HS-5 (cell line): ENCODE measurements around the gene KLHL41.
"Not testable (repeated sequence)": the region's sequence is repeated elsewhere in the genome, so short reads cannot be mapped to it uniquely, and the experiment has no call there.

Experiments
- DNase-seq: peaks from one replicate; pipeline ENCODE4 v3.0.0-alpha.2; 2012; ENCODE audit warnings: low read depth

The KLHL41 gene

GRCh38 chr2:169509955-169510354 is 453 bp downstream of the KLHL41 start:
- no peak for DNase-seq

GRCh38 chr2:169510496-169510895 is 994 bp downstream of the KLHL41 start:
- no peak for DNase-seq

- DNase-seq, result no peak
Observed at GRCh38 chr2:169511818-169512217, 2.3 kb downstream of the KLHL41 start.

GRCh38 chr2:169512525-169512924 is 3.0 kb downstream of the KLHL41 start:
- DNase-seq, result no peak

- no peak for DNase-seq
Observed at GRCh38 chr2:169513094-169513493, 3.6 kb downstream of the KLHL41 start.

GRCh38 chr2:169513926-169514325 is 4.4 kb downstream of the KLHL41 start:
- DNase-seq, result no peak

- DNase-seq, result not testable (repeated sequence)
Observed at GRCh38 chr2:169514758-169515157, 5.3 kb downstream of the KLHL41 start.

- DNase-seq, result not testable (repeated sequence)
Observed at GRCh38 chr2:169516488-169516995, 7.0 kb downstream of the KLHL41 start.

- no peak for DNase-seq
Observed at GRCh38 chr2:169520896-169521295, 11.4 kb downstream of the KLHL41 start.

GRCh38 chr2:169523681-169524080 is 14.2 kb downstream of the KLHL41 start:
- DNase-seq, result no peak

- no peak for DNase-seq
Observed at GRCh38 chr2:169525434-169525833, 15.9 kb downstream of the KLHL41 start.

- no peak for DNase-seq
Observed at GRCh38 chr2:169526451-169526850, 16.9 kb downstream of the KLHL41 start.

- DNase-seq, result no peak
Observed at GRCh38 chr2:169528271-169528701, 18.8 kb downstream of the KLHL41 start.

GRCh38 chr2:169539460-169539859 is 30.0 kb downstream of the KLHL41 start:
- not testable (repeated sequence) for DNase-seq

- no peak for DNase-seq
Observed at GRCh38 chr2:169540146-169540545, 30.6 kb downstream of the KLHL41 start.

- no peak for DNase-seq
Observed at GRCh38 chr2:169542433-169542832, 32.9 kb downstream of the KLHL41 start.

- no peak for DNase-seq
Observed at GRCh38 chr2:169546756-169547155, 37.3 kb downstream of the KLHL41 start.

GRCh38 chr2:169561364-169561763 is 51.9 kb downstream of the KLHL41 start:
- no peak for DNase-seq

GRCh38 chr2:169562084-169562483 is 52.6 kb downstream of the KLHL41 start:
- not testable (repeated sequence) for DNase-seq

- no peak for DNase-seq
Observed at GRCh38 chr2:169562519-169562918, 53.0 kb downstream of the KLHL41 start.

- DNase-seq, result no peak
Observed at GRCh38 chr2:169565686-169566085, 56.2 kb downstream of the KLHL41 start.

GRCh38 chr2:169569948-169570347 is 60.4 kb downstream of the KLHL41 start:
- no peak for DNase-seq

- DNase-seq, result not testable (repeated sequence)
Observed at GRCh38 chr2:169570752-169571151, 61.2 kb downstream of the KLHL41 start.

- DNase-seq, result no peak
Observed at GRCh38 chr2:169571571-169571970, 62.1 kb downstream of the KLHL41 start.

GRCh38 chr2:169572189-169572588 is 62.7 kb downstream of the KLHL41 start:
- DNase-seq, result no peak
